GM08714 (cell line): Measurements from ENCODE around the gene GALNTL6.

Experiments
- H3K4me3 ChIP-seq: fragments of 200-500 bp; sonication (Bioruptor generic); 2 replicates; pipeline ENCODE4 v1.5.1; 2014; ENCODE audit warnings: mild to moderate bottlenecking, low read length, inconsistent platforms
- ZNF274 ChIP-seq: IDR thresholded peaks from 2 replicates; pipeline ENCODE4 v1.6.1; 2012; ENCODE audit warnings: mild to moderate bottlenecking, low read depth, low read length

GALNTL6 gene

DNA sequence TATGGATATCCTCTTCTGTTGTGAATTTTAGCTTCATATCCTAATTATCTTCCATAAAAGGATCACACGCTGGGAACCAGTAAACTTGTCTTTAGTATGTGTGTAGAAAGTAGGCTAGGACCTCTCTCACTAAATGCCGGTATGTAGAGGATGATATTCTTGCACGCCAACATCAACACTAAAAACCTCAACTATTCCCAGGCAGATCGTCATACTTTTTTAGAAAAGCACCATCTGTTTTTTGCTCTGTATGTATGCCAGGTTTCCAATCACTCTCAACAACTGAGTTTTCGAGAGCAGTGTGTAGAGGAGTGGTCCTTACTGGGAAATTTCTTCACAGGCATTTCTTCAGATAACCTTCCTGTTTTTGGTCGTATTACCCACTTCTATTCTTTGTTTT, 283.6 kb downstream of the GALNTL6 start:
- no peak overlapping the region for H3K4me3 ChIP-seq
- no peak for TF ChIP-seq ZNF274

DNA sequence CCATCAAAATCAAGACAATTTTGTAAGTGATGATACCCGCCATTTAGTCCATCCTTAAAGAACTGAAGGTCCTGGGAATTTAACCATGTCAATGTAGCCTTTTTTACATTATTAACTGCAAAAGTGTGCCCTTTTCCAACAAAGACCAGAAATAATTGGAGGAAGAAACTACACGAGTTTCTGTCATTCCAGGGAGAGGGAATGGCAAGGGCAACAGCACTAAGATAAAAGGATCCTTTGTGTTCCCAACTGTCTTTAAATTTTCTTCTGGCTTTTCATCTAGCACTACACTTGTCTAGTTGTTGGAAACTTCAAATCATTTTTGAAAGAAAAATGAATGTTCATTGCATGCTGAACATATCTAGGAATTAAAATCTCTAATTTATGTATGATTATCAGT, 286.2 kb downstream of the GALNTL6 start:
- H3K4me3 ChIP-seq = no peak overlapping the region
- no peak for TF ChIP-seq ZNF274

DNA sequence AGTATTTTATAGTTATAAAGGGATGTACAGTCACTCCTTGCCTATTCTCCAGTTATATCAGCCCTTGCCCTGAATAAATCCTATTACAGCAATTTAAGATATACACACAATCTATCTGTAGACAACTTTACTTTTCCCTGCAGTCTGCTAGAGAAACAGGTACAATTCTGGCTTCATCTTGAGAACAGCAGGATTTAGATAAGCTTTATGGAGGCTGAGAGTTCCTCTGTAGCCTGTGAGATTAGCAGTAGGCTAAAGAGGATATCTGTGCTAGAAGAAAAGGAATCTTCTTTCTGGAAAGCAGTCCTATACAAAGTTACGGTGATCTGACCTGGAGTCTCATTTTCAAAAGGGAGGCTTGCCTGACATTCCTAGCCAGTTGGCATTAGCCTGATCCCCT, 290.3 kb downstream of the GALNTL6 start:
- TF ChIP-seq ZNF274 = no peak

DNA sequence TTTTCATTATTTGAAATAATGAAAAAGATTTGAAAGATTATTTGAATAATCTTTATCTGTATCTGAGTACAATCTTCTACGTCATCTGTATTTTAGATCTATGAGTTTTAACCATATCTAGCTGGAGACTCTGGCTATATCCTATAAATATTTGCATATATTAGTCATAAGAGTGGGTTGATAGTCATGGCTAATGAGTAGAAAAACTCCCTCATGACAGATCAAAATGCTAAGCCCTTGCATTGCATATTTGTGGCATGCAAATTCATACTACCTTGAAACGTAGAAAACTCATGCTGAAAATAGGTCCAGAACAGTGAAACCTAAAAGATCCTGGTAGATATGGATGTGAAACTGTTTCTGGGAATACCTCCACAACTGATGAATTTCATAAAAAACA, 291.3 kb downstream of the GALNTL6 start:
- no peak overlapping the region for H3K4me3 ChIP-seq
- no peak for TF ChIP-seq ZNF274

More for the DNA sequence above, 290.3 kb downstream of the GALNTL6 start:
- H3K4me3 ChIP-seq = no peak overlapping the region

DNA sequence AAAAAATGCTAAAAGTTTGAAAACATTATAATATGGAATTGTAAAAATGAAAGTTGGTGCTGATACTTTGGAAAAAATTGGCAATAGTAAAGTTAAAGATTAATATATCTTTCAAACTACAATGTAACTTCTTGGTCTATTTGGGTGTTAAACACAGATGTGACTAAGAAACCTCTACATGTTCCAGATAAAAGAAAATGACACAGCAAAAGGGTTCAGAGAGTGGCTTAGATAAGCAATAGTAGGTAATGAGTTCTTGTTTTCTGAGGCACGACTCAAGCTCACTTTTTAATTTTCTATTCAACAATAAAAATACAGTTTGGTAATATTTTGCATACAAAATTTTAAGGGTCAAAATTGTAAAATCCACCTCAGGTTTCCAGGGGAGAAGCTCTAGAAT, 292.7 kb downstream of the GALNTL6 start:
- no peak for TF ChIP-seq ZNF274
- no peak overlapping the region for H3K4me3 ChIP-seq

DNA sequence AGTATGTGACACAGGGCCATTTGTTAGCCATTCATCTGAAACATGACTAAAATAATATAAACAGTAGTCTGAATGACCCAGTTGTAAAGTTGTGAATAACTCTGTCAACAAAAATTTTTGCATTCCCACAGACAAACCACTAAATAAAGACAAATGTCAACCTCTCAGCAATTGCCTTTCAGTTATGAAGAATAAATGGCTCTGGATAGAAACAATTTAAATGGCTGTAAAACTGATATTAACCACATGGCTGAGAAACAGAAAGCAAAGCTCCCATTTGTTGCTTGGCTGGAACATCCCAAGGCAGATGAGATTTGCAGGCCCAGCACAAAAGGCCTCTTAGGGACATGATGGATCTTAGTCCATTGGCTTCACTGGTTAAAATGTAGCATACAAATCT, 296.3 kb downstream of the GALNTL6 start:
- TF ChIP-seq ZNF274 = no peak

DNA sequence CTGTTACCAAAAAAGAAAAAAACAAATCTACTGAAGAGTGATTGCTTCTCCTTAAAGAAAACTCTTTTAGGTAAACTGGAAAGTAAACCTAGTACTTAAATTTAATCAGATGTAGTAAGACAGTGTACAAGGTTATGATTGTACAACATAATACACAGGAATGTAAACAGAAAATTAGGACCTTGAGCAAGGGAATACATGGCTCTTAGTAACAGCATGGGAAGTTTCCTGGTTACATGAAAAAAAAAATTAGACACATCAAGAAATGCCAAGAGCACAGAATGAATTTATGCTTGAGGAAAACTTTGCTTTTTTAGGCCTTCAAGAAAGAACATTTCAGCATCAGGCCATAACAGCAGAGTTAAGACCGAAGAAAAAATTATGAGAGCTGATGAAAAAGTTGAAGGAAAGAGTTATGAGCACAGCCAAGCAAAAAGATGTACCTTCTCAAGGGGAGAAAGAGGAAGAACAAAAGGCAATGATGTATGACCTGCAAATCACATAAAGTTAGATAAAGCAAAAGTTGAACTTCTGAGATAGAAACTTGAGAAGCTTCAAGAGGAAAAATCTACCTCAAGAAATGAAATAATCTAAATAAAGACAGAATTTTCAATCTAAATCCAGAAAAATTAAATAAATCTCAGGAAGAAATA, 311.6 kb downstream of the GALNTL6 start:
- no peak overlapping the region for H3K4me3 ChIP-seq
- no peak for TF ChIP-seq ZNF274

More for the DNA sequence above, 296.3 kb downstream of the GALNTL6 start:
- no peak overlapping the region for H3K4me3 ChIP-seq

DNA sequence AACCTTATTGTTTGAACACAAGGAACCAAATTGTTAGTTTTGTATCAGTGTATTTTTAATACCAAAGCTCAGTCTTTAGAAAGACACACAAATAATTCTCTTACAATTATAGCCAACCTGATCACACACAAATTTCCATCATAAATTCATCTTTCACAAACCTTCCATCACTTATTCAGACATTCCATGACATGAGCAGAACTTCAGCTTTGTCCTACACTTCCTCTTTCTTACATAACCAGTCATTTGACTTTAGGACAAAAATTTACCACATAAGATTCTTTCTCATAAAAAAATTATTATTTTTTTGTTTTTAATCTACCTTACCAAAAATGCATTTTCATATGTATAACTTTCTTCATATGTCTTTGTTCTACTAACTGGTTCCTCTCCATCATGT, 312.2 kb downstream of the GALNTL6 start:
- no peak for TF ChIP-seq ZNF274
- H3K4me3 ChIP-seq = no peak overlapping the region

DNA sequence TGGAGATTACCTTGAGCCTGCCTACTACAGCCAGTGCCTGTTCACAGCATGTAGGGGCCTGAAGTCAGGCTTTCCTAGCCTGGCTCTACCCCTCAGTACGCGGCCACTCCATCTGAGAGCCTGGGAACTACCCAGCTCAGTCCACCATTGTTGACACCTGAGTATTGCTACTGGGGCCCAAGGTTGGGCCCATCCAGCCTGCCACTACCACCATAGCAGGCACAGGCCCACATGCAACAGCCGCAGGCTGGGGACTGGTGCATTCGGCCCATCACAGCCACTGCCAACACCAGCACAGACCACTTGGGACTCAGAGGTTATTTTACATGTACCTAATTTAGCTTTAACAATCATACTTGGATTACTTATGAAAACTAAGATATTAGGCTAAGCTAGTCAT, 314.0 kb downstream of the GALNTL6 start:
- H3K4me3 ChIP-seq = no peak overlapping the region
- TF ChIP-seq ZNF274 = no peak

DNA sequence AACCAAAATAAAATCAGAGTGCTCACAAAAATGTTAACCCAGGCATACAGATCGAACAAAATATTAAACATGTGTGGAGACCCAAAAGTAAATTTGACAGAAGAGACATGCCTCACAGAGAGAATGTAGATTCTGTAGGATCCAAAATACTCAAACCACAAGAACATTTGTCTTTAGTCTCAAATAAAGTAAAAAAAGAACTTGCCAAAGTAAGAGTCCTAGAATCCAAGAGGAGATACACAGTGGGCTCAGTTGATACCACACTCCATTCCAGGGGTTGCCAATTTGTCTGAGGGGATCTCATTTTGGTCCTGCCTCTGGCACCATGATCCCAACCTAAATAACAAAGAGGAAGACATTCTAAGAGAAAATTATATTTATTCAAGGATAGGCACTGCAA, 316.4 kb downstream of the GALNTL6 start:
- no peak for TF ChIP-seq ZNF274
- H3K4me3 ChIP-seq = no peak overlapping the region

DNA sequence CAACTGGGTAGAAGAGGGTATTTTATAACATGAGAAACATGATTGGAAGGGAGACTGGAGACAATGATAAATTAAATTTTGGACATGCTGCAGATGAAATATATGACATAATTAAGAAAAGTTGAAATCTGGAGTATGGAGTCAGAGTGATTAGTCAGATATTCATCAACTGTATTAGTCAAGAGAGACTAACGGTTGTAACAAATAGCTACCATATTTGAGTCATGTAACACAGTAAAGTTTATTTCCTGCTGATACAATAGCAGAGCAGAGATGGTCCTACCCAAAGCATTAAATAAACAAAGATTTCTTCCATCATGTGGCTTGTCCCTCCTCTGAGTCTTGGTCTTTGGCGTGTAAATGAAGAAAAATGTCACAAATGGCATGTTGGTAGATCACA, 321.3 kb downstream of the GALNTL6 start:
- no peak for TF ChIP-seq ZNF274
- no peak overlapping the region for H3K4me3 ChIP-seq

DNA sequence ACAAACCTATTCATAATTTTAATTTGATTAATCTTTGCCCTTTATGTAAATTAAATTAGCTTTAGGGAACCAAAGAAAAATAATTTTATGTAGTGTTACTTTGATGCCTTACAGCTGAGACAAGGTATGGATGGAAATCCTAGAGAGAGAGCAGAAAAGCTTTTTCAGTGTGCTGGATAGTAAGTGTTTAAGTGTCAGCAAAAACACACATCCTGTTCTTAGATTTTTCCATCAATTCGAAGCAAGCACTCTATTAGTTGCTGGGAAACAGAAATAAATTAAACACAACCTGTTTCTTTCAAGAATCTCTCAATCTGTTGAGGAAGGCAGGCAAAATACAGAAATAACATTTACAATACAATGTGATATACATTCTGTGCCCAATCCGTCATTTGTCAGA, 327.8 kb downstream of the GALNTL6 start:
- no peak overlapping the region for H3K4me3 ChIP-seq
- TF ChIP-seq ZNF274 = no peak

DNA sequence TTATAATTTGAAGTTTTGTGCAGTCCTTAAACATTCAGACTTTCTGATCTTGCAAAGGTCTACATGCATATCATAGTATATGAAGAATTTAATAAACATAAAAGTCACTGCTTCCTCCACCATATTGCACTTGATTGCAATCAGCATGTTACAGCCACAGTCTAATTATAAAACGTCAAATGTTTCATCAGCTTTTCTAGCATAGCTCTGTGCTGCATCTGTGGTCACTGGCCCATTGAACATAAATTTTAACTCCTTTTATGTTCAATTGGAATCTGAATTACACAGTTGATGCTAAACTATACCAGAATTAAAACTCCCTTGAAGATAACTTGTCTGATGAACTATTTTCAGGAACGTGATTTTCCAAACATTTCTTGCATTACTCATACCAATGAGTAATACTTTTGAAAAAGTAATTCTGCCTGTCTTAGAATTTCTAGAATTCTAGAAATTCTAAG, 329.1 kb downstream of the GALNTL6 start:
- no peak overlapping the region for H3K4me3 ChIP-seq
- TF ChIP-seq ZNF274 = no peak

DNA sequence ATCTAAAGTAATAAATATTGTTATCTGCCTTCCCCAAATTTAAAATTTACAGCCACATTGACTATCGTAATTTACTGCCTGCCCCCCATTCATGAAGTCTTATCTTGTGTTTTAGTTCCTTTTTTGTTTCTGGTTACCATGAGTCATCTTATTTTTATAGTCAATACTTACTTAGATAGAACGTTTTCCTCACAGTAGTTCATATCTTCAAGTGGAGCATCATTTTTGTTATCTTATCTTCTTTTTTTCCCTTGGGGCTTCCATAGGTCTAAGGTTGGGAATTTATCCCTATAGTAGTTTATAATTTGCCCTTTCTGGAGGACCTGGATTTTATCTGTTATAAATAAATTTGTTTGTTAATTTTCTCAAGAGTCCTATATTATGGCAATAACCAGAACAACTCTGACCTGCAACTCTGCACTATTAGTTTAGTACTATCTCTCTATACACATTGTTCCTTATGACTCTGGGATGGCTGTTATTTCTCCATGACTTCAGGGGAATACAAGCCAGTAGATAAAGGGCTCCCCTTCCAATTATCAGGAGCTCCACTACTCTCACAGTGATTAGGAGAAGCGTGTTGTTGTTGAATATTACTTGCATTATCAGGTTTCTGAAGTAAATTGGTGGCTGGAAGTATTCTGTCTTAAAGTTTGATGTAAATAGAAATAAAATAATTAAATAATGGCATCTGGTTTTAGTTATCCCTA, 330.6 kb downstream of the GALNTL6 start:
- no peak overlapping the region for H3K4me3 ChIP-seq
- TF ChIP-seq ZNF274 = no peak

DNA sequence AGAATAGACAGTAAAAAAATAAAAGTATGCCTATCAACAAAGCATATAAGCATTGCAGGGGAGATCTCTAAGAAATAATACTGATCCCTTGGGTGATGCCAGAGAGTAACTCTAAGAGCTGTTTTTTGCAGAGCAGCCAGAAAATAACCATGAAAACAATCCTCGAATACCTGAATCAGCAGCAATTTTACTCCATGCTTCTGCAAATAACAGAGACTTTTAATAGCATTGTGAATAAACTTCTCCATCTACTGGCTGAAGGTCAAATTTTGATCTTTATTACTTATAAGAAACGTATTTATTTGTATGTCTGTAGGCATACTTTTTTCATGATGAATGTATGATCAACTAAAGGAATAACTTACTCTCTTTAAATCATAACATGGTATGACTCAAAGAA, 334.5 kb downstream of the GALNTL6 start:
- TF ChIP-seq ZNF274 = no peak
- H3K4me3 ChIP-seq = no peak overlapping the region
